ENCODE results near the gene LRRC41. TPM values are rescaled to one million over a fixed set of nuclear protein-coding genes. Genes with fewer than 3 reads are reported as not detected.
"Not testable (repeated sequence)": the region's sequence is repeated elsewhere in the genome, so short reads cannot be mapped to it uniquely, and the experiment has no call there.

LRRC41 gene
- total RNA-seq, 1 experiment from 2014 or later: 38.1 TPM

GRCh38 chr1:46242918-46243317 is 60.5 kb downstream of the LRRC41 start:
- POLR2A ChIA-PET: no interaction called here
- Histone ChIP-seq H4K20me1 (ENCODE audit: insufficient read depth) (no peaks in the 10 kb centered on the region), H3K79me2 (ENCODE audit: insufficient read depth, low read length) (peaks cover 2% of the 10 kb centered on the region), H3K9me2 (ENCODE audit: insufficient read depth) (no peaks in the 10 kb centered on the region), H3K9me3 (ENCODE audit: control insufficient read depth in 1 of 2, insufficient read depth in 1 of 2, low read depth in 1 of 2, low read length in 2 of 2) (no peaks in the 10 kb centered on the region), H3K27ac (ENCODE audit: low read depth, low read length) (no peak overlapping the region), H3K4me1 (ENCODE audit: control insufficient read depth in 1 of 2, insufficient read depth in 2 of 2, low read length in 2 of 2) (peaks cover 9 to 19% of the 10 kb centered on the region in 2 experiments), H3K9ac (ENCODE audit: low read length) (no peak overlapping the region), H3K4me2 (ENCODE audit: low read length) (no peak overlapping the region), H3K36me3 (ENCODE audit: control insufficient read depth in 1 of 2, insufficient read depth in 2 of 2, low read length in 2 of 2) (no peaks in the 10 kb centered on the region), H3K4me3 (replicated peaks in 1 of 2; ENCODE audit: low read depth in 1 of 2, low read length in 2 of 2) (no peak overlapping the region), H3K27me3 (ENCODE audit: insufficient read depth, low read length) (no peaks in the 10 kb centered on the region), H2AFZ (ENCODE audit: low read depth, low read length, poor library complexity, severe bottlenecking) (no peak overlapping the region)
- RAD21 ChIA-PET (ENCODE audit: low non-redundant PET in 1 of 2, low total read pairs in 2 of 2, uncharacterized antibody in 2 of 2, unreplicated experiment in 2 of 2): no interaction called here
- TF ChIP-seq ELF1 (IDR thresholded peaks at IDR 0.05; ENCODE audit: borderline replicate concordance, low read depth): no peak
- BruUV-seq (replicated peaks): no TSS peak
- ATAC-seq (no peak), DNase-seq (ENCODE audit: low read depth, low spot score) (no peak)
- CTCF ChIA-PET: no interaction called here
- intact Hi-C loops (cut with micrococcal nuclease): no loop called here

- CTCF ChIA-PET: not testable (repeated sequence)
These were observed 61.7 kb downstream of the LRRC41 start for GRCh38 chr1:46241733-46242132.

GRCh38 chr1:46238865-46239264 is 64.6 kb downstream of the LRRC41 start:
- H3K9me3 ChIP-seq (ENCODE audit: control insufficient read depth in 1 of 2, insufficient read depth in 1 of 2, low read depth in 1 of 2, low read length in 2 of 2); POLR2A ChIA-PET; RAD21 ChIA-PET (ENCODE audit: low non-redundant PET in 1 of 2, low total read pairs in 2 of 2, uncharacterized antibody in 2 of 2, unreplicated experiment in 2 of 2): not testable (repeated sequence)

More at GRCh38 chr1:46241733-46242132, 61.7 kb downstream of the LRRC41 start:
- H3K27me3 ChIP-seq (ENCODE audit: insufficient read depth, low read length); ATAC-seq; intact Hi-C loops (cut with micrococcal nuclease); H3K27ac ChIP-seq (ENCODE audit: low read depth, low read length); H3K36me3 ChIP-seq (ENCODE audit: control insufficient read depth in 1 of 2, insufficient read depth in 2 of 2, low read length in 2 of 2); H2AFZ ChIP-seq (ENCODE audit: low read depth, low read length, poor library complexity, severe bottlenecking); H3K4me3 ChIP-seq (replicated peaks in 1 of 2; ENCODE audit: low read depth in 1 of 2, low read length in 2 of 2); H3K9ac ChIP-seq (ENCODE audit: low read length); H3K9me2 ChIP-seq (ENCODE audit: insufficient read depth); BruUV-seq (replicated peaks); H4K20me1 ChIP-seq (ENCODE audit: insufficient read depth); H3K4me2 ChIP-seq (ENCODE audit: low read length); H3K79me2 ChIP-seq (ENCODE audit: insufficient read depth, low read length); DNase-seq (ENCODE audit: low read depth, low spot score); RAD21 ChIA-PET (ENCODE audit: low non-redundant PET in 1 of 2, low total read pairs in 2 of 2, uncharacterized antibody in 2 of 2, unreplicated experiment in 2 of 2); H3K9me3 ChIP-seq (ENCODE audit: control insufficient read depth in 1 of 2, insufficient read depth in 1 of 2, low read depth in 1 of 2, low read length in 2 of 2); POLR2A ChIA-PET: not testable (repeated sequence)
- H3K4me1 ChIP-seq (ENCODE audit: control insufficient read depth in 1 of 2, insufficient read depth in 2 of 2, low read length in 2 of 2): peaks cover 8 to 15% of the 10 kb centered on the region in 2 experiments

More at GRCh38 chr1:46238865-46239264, 64.6 kb downstream of the LRRC41 start:
- H3K27ac ChIP-seq (ENCODE audit: low read depth, low read length); H3K9me2 ChIP-seq (ENCODE audit: insufficient read depth); H3K79me2 ChIP-seq (ENCODE audit: insufficient read depth, low read length); H2AFZ ChIP-seq (ENCODE audit: low read depth, low read length, poor library complexity, severe bottlenecking); intact Hi-C loops (cut with micrococcal nuclease); CTCF ChIA-PET; H3K9ac ChIP-seq (ENCODE audit: low read length); BruUV-seq (replicated peaks); H3K36me3 ChIP-seq (ENCODE audit: control insufficient read depth in 1 of 2, insufficient read depth in 2 of 2, low read length in 2 of 2); H3K4me1 ChIP-seq (ENCODE audit: control insufficient read depth in 1 of 2, insufficient read depth in 2 of 2, low read length in 2 of 2); DNase-seq (ENCODE audit: low read depth, low spot score); H3K4me3 ChIP-seq (replicated peaks in 1 of 2; ENCODE audit: low read depth in 1 of 2, low read length in 2 of 2); H3K27me3 ChIP-seq (ENCODE audit: insufficient read depth, low read length); ATAC-seq; H4K20me1 ChIP-seq (ENCODE audit: insufficient read depth); H3K4me2 ChIP-seq (ENCODE audit: low read length): not testable (repeated sequence)
